ENCODE results near the gene OSGIN1.

OSGIN1 gene, protein sequence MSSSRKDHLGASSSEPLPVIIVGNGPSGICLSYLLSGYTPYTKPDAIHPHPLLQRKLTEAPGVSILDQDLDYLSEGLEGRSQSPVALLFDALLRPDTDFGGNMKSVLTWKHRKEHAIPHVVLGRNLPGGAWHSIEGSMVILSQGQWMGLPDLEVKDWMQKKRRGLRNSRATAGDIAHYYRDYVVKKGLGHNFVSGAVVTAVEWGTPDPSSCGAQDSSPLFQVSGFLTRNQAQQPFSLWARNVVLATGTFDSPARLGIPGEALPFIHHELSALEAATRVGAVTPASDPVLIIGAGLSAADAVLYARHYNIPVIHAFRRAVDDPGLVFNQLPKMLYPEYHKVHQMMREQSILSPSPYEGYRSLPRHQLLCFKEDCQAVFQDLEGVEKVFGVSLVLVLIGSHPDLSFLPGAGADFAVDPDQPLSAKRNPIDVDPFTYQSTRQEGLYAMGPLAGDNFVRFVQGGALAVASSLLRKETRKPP

DNA sequence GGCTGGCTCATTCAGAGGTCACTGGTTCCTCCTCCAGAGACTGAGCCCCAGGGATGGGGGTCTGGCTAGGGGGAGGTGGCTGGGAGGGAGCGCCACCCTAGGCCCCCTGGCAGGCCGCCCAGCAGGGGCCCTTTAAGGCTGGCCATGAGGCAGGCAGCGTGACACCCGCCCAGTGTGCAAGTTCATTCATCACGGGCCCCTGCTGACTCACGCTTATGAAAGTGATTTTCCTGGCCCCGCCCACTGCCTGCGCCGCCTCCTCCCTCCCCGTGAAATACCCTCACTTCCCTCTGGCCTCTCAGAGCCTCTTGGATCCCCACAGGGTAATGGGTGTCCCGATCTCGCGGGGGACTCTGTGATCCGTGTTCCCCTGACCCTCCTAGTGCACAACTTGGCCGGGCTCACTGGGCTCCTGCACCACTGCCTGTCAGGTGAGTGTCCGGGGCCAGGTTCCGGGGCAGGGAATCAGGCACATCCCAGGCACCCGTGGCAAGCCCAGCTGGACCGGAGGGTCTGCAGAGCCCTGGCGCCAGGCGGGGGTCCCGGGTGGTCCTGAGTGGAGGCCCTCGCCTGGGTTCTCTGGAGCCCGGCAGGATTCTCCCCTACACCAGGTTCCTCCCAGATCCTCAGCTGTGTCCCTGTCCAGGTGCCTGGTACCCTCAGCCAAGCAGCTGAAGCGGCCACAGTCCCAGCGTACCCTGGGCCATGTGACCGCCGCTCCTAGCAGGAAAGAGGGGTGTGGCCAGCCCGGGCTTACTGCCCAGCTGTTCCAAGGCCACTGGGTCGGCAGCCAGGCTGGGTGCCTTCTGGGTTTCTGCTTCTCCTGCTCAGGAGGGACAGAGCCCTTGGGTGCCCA lies at the start of gene OSGIN1:
OSGIN1 (plus strand) TSS at position 301 of the 856 bp plus-strand sequence. CDS start 4,432 bp downstream, outside the sequence.
- DNase-seq (ENCODE audit: low read depth, low spot score): peak; percentile 78

DNA sequence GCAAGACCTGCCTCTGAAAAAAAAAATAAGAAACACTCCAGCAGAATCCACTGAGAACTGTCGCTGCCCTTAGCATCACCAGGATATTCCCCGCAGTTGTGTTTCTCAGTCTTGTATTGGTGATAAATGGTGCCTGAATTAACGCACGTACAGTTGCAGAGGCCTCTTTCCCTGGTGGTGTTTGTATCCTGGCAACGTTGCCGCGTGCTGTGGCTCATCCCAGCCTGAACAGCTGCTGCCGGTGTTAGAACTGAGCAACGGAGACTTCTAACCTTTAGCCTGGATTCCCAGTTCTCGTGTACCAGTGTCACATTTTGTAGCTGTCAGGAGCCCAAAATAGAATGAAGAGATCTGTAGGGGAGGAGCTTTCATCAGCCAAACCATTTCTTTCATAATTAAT lies 49.3 kb upstream of the OSGIN1 start:
- DNase-seq (ENCODE audit: low read depth, low spot score): no peak

DNA sequence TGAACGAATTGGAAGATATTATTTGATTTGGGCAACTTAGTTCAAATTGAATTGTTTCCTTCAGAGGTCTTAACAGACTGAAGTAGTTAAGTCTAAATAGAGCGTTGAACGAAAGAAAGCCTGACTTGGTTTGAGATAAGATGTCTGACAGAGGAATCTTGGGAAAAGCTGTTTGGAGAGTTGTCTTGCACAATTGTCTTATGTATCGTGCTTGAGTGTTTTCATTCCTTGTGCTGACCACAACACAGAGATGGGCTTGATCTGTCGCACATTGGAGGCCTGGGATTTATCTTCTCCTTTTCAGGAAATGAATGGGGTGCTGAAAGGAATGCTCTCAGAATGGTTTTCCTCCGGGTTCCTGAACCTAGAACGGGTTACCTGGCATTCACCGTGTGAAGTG lies 46.4 kb upstream of the OSGIN1 start:
- DNase-seq (ENCODE audit: low read depth, low spot score): no peak

DNA sequence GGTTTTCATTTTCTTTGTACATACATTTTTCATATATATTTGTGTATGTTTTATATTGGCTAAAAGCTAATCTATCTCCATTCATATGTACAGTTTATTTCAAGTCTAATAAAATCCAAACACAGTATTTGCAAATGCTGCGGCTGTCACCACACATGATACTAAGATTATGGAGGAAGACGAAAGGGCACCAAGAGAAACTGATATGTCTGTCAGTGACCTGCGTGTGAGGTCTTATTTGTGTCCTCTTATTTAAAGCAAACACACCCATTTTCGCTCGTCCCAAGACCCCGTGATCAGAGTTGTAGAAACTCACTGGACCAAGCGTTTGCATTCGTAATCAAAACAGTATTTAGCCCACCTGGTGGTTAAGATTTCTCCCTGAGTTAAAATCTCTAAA lies 45.9 kb upstream of the OSGIN1 start:
- DNase-seq (ENCODE audit: low read depth, low spot score): no peak

DNA sequence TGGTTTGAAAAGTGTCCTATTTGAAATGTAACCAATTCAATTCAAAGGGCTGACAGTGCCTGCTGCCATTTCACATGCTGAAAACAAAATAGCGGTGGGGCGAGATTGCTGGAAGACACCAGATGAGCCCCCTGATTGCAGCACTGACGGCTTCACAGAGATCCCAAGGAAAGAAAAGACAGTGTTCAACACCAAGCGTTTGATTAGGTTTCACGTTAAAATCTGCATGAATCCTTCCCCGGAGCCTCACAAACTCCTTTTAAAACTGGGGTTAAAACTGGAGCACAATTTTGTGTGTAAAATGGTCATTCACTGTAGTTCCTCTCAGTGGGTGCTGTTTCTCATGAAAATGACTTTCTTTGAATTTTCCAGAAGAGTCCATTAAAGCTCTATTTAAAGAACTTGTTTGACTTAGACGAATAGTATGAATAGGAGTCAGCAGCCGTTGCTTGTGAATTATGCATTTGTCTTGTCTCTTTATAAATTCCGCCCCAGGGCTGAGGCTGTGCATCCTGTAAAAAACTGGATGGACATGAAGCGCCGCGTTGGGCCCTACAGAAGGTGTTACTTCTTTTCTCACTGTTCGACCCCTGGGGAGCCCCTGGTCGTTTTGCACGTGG lies 45.3 kb upstream of the OSGIN1 start:
- no peak for DNase-seq (ENCODE audit: low read depth, low spot score)

DNA sequence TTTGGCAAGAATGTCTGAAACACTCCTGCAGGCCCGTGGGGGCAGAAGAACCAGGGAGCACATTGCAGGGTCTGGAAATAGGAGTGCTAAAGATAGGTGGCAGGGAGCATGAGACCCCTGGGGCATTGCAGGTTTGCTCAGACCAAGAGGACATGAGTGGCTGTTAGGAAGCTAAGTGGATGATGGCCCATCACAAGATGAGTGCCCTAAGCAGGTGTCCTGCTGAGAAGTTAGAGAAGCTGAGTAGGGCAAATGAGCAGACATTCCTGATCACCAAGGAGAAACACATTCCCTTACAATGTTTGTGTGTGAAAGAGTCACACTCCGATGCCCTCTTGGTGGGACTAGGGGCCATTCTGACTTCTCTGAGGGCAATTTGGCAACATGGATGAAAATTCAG lies 44.2 kb upstream of the OSGIN1 start:
- peak; percentile 55 for DNase-seq (ENCODE audit: low read depth, low spot score)

DNA sequence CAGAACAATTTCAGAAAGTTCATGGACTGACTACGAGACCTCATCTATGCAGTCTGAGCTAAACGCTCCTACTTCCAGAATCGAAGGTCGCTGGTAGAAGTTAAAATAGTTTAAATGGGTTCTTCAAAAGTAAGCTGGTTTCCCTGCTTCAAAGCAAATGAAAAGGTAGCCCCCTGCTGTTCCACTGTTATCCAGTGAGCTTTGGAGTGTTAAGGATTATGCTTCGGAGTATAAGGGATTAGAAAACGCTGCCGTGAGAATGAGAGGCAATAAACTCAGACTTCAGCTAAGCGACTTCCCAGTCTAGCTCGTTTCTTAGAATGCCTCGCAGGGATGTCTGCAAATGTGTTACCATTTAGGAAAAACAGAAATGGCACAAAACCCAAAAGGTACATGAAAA lies 41.8 kb upstream of the OSGIN1 start:
- DNase-seq (ENCODE audit: low read depth, low spot score): no peak

DNA sequence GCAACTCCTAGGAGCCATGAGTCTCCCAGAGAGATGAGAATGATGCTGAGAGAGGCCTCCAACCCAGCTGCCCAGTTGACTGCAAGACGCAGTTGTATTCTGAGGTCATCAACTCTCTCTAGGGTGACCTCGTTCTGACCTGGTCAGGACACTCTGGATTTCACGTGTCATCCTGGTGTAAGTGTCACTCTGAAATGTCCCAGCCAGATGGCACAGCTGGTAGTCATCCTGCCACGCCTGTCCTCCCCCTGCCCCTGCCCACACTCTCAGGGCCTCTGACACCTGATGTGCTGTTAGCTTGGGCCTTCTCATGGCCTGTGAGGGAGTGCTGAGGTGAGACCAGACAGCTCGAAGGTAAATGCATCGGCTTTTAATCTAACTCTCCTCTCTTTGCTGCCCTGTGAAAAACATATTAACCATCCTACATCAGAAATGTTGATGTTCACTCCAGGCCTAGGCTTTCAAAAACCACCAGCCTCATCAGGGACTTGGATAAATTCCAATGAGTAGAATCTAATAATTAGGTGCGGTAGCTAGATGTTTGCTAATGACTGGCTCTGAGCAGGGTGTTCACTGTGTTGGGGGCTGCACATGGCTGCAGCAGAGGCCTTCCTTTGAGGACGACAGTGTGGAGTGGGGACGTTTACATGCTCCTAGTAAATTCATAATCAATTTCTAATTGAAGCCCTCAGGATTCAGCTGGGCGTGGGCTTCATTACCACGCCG lies 40.4 kb upstream of the OSGIN1 start:
- no peak for DNase-seq (ENCODE audit: low read depth, low spot score)

DNA sequence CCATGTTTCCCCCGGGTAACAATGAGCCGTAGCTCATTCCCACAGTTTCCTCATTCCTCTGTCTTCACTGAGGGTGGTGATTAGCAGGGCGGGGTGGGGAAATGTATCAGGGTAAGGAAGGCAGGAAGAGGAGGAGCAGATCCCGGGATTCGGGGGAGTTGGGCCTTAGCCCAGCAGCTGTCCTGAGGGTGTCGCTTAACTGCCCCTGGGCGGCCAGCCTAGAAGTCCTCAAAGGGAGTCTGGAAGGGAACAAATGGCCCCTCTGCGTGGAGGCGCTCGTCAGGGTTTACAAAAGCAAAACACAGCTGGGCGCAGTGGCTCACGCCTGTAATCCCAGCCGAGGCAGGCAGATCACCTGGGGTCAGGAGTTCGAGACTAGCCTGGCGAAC lies 39.8 kb upstream of the OSGIN1 start:
- peak; percentile 75 for DNase-seq (ENCODE audit: low read depth, low spot score)

DNA sequence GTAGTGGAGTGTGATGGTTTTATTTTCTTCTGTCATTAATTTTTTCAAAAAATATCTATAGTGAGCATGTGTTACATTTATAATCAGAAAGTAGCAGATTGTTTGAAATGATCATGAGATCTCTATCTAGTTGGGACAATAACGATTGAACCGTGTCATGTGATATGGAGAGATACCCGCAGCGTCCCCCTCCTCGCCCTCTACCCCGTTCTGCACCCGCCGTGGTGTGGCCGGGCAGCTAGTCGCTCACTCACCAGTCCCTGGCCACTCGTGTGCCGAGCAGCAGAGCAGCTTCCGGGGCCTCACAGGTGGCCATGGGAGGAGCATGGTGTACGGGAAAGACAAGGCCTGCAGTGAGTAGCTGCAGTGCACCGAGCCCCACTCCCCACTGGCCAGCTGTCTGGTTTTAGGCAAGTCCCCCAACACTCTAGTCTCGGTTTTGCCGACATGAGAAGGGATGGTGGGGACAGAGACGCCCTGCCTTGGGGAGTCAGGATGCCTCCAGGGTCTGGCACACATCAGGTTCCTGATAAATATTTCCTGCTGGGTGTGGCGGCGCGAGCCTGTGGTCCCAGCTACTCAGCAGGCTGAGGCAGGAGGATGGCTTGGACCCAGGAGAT lies 38.8 kb upstream of the OSGIN1 start:
- no peak for DNase-seq (ENCODE audit: low read depth, low spot score)

DNA sequence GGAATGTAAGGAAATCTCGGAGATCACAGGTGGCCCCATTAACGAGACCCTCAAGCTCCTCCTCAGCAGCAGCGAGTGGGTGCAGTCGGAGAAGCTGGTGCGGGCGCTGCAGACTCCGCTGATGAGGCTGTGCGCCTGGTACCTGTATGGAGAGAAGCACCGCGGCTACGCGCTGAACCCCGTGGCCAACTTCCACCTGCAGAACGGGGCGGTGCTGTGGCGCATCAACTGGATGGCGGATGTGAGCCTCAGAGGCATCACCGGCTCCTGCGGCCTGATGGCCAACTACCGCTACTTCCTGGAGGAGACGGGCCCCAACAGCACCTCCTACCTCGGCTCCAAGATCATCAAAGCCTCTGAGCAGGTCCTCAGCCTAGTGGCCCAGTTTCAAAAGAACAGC lies 38.0 kb upstream of the OSGIN1 start:
- no peak for DNase-seq (ENCODE audit: low read depth, low spot score)

DNA sequence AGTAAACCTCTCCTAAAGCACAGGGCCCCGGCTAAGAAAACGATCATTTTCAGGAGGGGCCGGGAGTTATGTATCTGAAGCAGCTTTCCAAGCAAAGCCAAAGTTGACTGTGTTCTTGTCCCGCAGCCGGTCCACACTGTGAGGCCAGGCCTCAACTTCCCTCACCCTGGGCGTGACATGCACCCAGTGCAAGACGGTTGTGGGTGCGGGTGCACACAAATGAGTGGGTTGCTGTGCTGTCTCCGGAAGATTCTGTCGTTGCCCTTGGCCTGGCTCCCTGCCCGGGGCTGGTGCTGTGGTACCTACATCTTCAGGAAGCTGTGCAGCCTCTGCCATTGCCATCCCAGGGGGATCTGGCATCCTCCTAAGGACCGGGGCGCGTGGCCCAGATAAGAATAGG lies 37.5 kb upstream of the OSGIN1 start:
- DNase-seq (ENCODE audit: low read depth, low spot score): no peak

DNA sequence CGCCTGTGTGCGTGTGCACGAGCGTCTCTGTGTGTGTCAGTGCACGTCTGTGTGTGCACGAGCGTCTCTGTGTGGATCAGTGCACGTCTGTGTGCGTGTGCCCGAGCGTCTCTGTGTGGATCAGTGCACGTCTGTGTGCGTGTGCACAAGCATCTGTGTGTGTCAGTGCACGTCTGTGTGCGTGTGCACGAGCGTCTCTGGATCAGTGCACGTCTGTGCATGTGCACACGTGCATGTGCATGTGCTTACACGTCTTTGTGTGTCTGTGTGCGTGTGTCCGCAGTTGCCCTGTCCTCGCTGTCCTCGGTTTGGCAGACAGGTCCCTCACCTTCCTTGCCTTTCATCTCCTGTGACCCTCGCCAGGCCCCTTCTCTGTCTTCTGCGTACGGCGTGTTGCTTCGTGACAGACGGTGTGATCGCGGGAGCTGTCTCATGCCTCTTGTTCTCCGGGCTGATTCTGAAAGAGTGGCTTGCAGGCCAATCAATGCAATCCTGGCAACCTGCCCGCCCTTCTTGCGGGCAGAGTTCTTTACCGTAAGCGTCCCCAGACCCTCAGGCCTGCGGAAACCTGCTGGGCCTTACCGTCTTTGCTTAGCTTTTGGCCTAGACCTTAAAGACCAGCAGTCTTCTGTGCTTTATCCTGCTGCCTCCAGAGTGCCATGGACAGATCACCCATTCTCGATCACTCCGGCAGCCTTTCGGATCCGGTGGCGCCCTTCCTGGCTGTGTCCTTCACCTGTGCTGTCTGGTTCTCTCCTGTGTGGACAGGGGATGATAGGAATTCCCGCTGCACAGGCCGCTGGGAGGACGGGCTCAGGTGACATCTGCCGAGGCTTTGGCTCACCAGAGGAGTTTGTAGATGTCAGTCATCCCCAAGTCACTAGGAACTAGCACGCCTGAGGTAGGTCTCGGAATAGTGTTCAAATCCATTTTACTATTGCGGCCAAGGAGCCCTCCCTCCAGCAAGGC lies 35.6 kb upstream of the OSGIN1 start:
- DNase-seq (ENCODE audit: low read depth, low spot score): no peak

DNA sequence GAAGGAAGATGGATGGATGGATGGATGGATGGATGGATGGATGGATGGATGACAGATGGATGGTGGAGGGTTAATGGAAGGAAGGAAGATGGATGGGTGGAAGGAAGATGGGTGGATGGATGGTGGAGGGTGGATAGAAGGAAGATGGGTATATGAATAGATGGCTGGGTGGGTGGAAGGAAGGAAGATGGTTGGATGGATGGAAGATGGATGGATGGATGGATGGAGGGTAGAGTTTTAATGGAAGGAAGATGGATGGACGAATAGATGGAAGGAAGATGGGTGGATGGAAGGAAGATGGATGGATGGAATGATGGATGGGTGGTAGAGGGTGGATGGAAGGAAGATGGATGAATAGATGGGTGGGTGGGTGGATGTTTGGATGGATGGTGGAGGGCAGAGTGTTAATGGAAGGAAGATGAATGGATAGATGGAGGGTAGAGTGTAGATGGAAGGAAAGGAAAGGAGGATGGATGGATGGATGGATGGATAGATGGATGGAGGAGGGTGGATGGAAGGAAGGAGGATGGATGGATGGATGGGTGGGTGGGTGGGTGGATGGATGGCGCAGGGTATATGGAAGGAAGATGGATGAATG lies 32.0 kb upstream of the OSGIN1 start:
- no peak for DNase-seq (ENCODE audit: low read depth, low spot score)

DNA sequence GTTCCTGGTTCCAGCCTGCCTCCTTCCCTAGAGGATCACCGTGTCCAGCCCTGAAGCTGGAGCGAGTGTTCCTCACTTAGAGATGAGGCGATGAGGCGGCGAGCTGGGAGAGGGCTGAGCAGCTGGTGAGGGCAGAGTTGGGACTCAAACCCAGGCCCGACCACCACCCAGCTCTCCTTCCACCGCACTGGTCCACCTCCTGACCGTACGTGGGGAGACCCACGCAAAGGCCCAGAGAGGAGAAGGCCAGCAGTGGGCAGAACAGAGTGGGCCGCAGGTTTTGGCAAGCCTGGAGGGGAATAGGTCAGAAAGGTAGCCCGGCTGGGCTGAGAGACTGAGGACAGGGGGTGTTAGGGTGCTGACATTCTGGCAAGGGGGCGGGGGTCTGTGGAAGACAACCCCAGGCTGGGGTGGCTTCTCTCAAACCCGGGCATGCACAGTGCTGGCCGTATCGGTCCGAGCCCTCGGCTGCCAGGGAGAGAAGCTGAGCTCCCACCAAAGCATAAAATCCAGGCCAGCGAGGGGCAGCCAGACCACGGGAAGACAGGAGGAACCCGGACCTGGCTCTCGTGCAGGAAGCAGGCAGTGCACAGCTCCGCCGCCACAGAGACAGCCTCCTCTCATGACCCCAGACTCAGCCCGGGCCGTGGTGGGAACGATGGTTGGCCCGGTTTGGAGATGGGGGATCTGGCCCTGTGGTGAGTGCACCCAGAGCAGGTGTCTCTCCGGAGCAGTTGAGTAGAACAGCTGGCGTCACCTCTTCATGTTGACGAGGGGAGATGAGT lies 29.3 kb upstream of the OSGIN1 start:
- DNase-seq (ENCODE audit: low read depth, low spot score): no peak

DNA sequence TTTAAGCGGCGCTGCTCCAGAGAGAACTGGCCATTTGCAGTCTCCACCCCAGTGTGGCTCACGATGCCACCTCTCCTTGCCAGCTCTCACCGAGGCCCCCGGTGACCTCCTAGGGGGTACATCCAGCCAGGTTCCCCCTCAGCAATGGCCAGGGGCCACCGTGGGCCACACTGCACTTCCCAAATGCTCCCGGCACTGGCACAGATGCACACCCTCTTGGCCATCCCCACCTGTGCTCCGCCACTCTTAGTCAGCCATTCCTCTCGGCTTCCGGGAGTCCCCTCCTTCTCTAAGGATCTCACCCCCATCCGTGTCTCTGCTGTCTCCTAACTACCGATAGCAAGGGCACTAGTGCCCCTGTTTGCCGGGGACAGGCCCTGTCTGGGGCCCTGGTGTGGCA lies 28.4 kb upstream of the OSGIN1 start:
- no peak for DNase-seq (ENCODE audit: low read depth, low spot score)

DNA sequence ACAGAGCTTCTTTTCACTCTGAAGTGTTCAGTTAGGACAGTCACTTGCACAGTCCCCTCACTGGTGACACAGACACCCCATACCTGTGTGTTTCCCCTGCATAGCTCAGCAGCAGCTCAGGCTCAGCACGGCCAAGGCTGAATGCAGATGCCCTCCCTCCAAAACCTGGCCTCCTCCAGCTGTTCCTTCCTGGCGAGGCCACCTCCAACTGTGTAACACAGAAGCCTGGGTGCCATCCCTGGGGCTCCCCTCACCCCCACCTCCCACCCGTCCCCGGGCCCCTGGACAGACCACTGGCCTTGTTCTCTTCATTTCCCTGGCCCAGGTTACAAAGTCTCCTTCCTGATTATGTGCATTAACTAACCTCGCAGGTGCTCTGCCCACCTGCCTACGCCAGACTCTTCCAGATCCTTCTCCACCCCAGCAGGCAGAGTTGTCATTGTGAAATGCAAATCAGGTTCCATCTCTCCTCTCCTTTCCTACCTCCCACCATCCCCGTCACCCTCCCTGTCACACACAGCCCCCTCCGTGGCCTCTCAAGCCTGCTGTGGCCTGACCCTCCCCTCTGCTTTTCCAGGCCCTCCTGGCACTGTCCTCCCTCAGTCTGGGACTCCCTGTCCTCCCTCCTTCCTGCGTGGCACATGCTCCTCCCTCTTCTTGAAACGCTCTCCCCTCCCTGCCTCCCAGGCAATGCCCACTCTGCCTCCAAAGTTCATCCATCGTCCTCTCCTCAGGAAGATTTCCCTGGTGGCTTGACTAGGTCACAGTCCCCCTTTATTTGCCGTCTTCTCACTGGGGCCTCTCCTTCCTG lies 27.7 kb upstream of the OSGIN1 start:
- DNase-seq (ENCODE audit: low read depth, low spot score): no peak
